ENCODE results near the gene PAX5. TPM values are rescaled to one million over a fixed set of nuclear protein-coding genes. Genes with fewer than 3 reads are reported as not detected.

The PAX5 gene
- total and polyA plus RNA-seq, 2 donors (not counting 1 experiment from before 2014, with no cell fraction given) = not detected

- Histone ChIP-seq H3K27ac (ENCODE audit: insufficient read depth, low read length) (no peak overlapping the region), H3K4me1 (ENCODE audit: control insufficient read depth, extremely low read depth, insufficient read depth, low read length) (no peaks in the 10 kb centered on the region), H3K4me3 (replicated peaks in 1 of 4; ENCODE audit: control extremely low read depth in 1 of 4, insufficient read depth in 1 of 4, low read depth in 3 of 4, low read length in 4 of 4) (no peak overlapping the region), H3K79me2 (ENCODE audit: control insufficient read depth, insufficient read depth, low read length) (no peaks in the 10 kb centered on the region), H4K20me1 (ENCODE audit: control insufficient read depth, extremely low read depth, insufficient read depth, low read length) (no peaks in the 10 kb centered on the region), H2AFZ (ENCODE audit: low read length) (no peak overlapping the region), H3K9ac (ENCODE audit: insufficient read depth, low read length) (no peak overlapping the region), H3K36me3 (ENCODE audit: control insufficient read depth, insufficient read depth, low read length) (no peaks in the 10 kb centered on the region), H3K9me3 (ENCODE audit: control insufficient read depth, insufficient read depth, low read depth, low read length) (no peaks in the 10 kb centered on the region), H3K4me2 (ENCODE audit: extremely low read depth, insufficient read depth, low read length) (no peak overlapping the region), H3K27me3 (ENCODE audit: control insufficient read depth, insufficient read depth, low read length) (peaks cover 2% of the 10 kb centered on the region)
- no peak for TF ChIP-seq EZH2 (IDR thresholded peaks at IDR 0.05; ENCODE audit: low read length, missing control alignments)
- TF ChIP-seq CTCF (conservative IDR thresholded peaks at IDR 0.05 in 1 of 2, IDR thresholded peaks at IDR 0.05 in 1 of 2; ENCODE audit: low read depth in 1 of 2, low read length in 2 of 2) = no peak
- no peak for DNase-seq (ENCODE audit: low read depth in 2 of 2)
These were observed 200.1 kb downstream of the PAX5 start for GRCh38 chr9:36833954-36834353.

GRCh38 chr9:36832164-36832795 is 201.8 kb downstream of the PAX5 start:
- H2AFZ ChIP-seq (ENCODE audit: low read length) = no peak overlapping the region
- H3K27ac ChIP-seq (ENCODE audit: insufficient read depth, low read length) = no peak overlapping the region
- no peak for DNase-seq (ENCODE audit: low read depth in 2 of 2)
- H3K9ac ChIP-seq (ENCODE audit: insufficient read depth, low read length) = no peak overlapping the region
- peaks cover 2% of the 10 kb centered on the region for H3K27me3 ChIP-seq (ENCODE audit: control insufficient read depth, insufficient read depth, low read length)
- H3K4me2 ChIP-seq (ENCODE audit: extremely low read depth, insufficient read depth, low read length) = no peak overlapping the region
- no peaks in the 10 kb centered on the region for H4K20me1 ChIP-seq (ENCODE audit: control insufficient read depth, extremely low read depth, insufficient read depth, low read length)
- H3K9me3 ChIP-seq (ENCODE audit: control insufficient read depth, insufficient read depth, low read depth, low read length) = no peaks in the 10 kb centered on the region
- no peaks in the 10 kb centered on the region for H3K79me2 ChIP-seq (ENCODE audit: control insufficient read depth, insufficient read depth, low read length)
- no peak overlapping the region for H3K4me3 ChIP-seq (replicated peaks in 1 of 4; ENCODE audit: control extremely low read depth in 1 of 4, insufficient read depth in 1 of 4, low read depth in 3 of 4, low read length in 4 of 4)
- TF ChIP-seq CTCF (conservative IDR thresholded peaks at IDR 0.05 in 1 of 2, IDR thresholded peaks at IDR 0.05 in 1 of 2; ENCODE audit: low read depth in 1 of 2, low read length in 2 of 2) (no peak), EZH2 (IDR thresholded peaks at IDR 0.05; ENCODE audit: low read length, missing control alignments) (no peak)
- H3K36me3 ChIP-seq (ENCODE audit: control insufficient read depth, insufficient read depth, low read length) = no peaks in the 10 kb centered on the region
- no peaks in the 10 kb centered on the region for H3K4me1 ChIP-seq (ENCODE audit: control insufficient read depth, extremely low read depth, insufficient read depth, low read length)

GRCh38 chr9:36831381-36832161 is 202.5 kb downstream of the PAX5 start:
- Histone ChIP-seq H3K4me3 (replicated peaks in 1 of 4; ENCODE audit: control extremely low read depth in 1 of 4, insufficient read depth in 1 of 4, low read depth in 3 of 4, low read length in 4 of 4) (no peak overlapping the region), H3K36me3 (ENCODE audit: control insufficient read depth, insufficient read depth, low read length) (no peaks in the 10 kb centered on the region), H3K27ac (ENCODE audit: insufficient read depth, low read length) (no peak overlapping the region), H3K4me1 (ENCODE audit: control insufficient read depth, extremely low read depth, insufficient read depth, low read length) (no peaks in the 10 kb centered on the region), H2AFZ (ENCODE audit: low read length) (no peak overlapping the region), H3K79me2 (ENCODE audit: control insufficient read depth, insufficient read depth, low read length) (no peaks in the 10 kb centered on the region), H3K9ac (ENCODE audit: insufficient read depth, low read length) (no peak overlapping the region), H3K4me2 (ENCODE audit: extremely low read depth, insufficient read depth, low read length) (no peak overlapping the region), H3K9me3 (ENCODE audit: control insufficient read depth, insufficient read depth, low read depth, low read length) (no peaks in the 10 kb centered on the region), H4K20me1 (ENCODE audit: control insufficient read depth, extremely low read depth, insufficient read depth, low read length) (no peaks in the 10 kb centered on the region), H3K27me3 (ENCODE audit: control insufficient read depth, insufficient read depth, low read length) (peaks cover 2% of the 10 kb centered on the region)
- DNase-seq (ENCODE audit: low read depth in 2 of 2) = no peak
- TF ChIP-seq EZH2 (IDR thresholded peaks at IDR 0.05; ENCODE audit: low read length, missing control alignments) (no peak), CTCF (conservative IDR thresholded peaks at IDR 0.05 in 1 of 2, IDR thresholded peaks at IDR 0.05 in 1 of 2; ENCODE audit: low read depth in 1 of 2, low read length in 2 of 2) (no peak)
